Measurements from ENCODE around the gene TIAM1.

- TF ChIP-seq CTCF (IDR thresholded peaks at IDR 0.05) (no peak), EP300 (IDR thresholded peaks at IDR 0.05) (no peak)
These were observed 142.9 kb downstream of the TIAM1 start for GRCh38 chr21:31201144-31201543.

Data from gastroesophageal sphincter (tissue), 3 donors.